Daoy (cell line): ENCODE measurements around the gene WFIKKN2. TPM values are rescaled to one million over a fixed set of nuclear protein-coding genes. Genes with fewer than 3 reads are reported as not detected.
"Not testable (repeated sequence)": the region's sequence is repeated elsewhere in the genome, so short reads cannot be mapped to it uniquely, and the experiment has no call there.

ENCODE experiments used
- DNase-seq: peaks from one replicate; pipeline ENCODE4 v3.0.0-alpha.2; 2015; ENCODE audit warnings: low read depth
- total RNA-seq: library from RNA; depleted of rRNA; stranded (reverse); fragments of >200 nt; shearing (Covaris generic); gene quantifications from 2 replicates; pipeline ENCODE4 v1.2.3, GENCODE V29; 2014

Gene WFIKKN2
- total RNA-seq, 1 experiment from 2014 or later, result not detected

- no peak for DNase-seq
These were observed 15.3 kb downstream of the WFIKKN2 start for GRCh38 chr17:50850640-50851039.

DNA sequence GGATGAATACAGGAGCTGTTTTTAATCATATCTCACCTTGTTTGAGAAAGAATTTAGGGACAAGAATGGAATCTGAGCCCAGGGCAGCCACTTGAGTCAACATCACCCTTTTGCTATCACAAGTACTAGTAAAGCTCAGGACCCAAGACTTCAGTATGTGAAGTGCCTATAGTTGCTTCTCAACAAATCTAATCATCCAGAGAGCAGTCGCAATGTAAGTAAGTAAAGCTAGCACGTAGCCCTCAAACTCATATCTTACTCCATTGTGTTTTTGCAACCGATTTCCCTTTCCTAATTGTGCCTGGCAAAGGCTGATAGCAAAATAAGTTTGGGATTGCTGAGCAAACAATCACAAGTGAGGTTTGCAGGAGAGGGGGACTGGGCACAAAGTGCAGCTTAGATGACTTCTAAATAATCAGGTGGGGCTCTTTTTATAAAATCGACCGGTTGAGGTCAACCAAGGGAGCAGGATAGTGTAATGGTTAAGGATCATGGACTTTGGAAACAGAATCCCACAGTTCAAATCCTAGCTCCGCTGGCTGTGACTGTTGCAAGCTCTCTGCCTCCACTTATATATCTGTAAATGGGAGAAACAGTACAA lies 17.7 kb downstream of the WFIKKN2 start:
- no peak for DNase-seq

GRCh38 chr17:50853781-50854180 lies 18.4 kb downstream of the WFIKKN2 start:
- DNase-seq, result no peak

DNA sequence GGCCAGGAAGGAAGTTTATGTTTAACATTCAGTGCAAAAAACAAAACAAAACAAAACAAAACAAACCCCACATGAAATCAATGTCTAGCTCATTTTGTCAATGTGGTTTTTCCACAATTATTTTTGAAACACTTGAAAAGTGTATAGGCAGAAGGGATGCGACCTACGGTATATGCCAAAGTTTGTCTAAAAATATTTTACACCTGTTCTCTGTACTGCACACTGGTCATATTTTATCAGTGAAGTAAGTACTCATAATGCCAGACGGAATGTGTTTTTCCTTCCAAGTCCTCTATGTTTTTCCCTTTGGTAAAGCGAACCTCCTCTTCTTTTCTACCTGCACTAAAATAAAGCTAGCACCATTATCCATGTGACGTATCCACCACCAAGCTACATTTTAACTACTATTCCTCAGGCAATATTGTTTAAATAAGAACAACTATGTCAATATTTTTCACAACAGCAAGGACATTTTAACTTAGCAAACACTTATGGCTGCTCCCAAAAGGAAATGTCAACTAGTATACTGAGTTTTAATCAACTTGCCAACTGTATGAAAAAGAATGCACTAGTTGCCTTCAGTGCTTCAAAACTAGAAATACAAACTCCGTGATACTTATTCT lies 20.4 kb downstream of the WFIKKN2 start:
- no peak for DNase-seq

DNA sequence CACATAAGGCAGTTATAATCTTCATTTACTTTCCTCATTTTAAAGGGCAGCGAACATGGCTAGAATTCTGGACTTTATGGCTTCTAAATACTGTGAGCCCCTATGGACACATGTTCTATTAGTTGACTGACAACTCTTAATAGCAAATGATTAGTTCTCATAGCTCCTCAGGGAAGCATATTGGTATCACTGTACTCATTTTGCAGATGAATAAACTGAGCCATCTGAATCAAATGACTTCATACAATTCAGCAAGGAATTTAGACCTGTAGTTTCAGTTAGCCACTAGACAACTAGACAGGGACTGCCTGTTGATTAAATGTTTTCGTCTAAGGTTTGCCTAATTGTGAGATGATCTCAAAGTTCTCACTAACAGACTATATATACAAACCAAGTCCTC lies 21.0 kb downstream of the WFIKKN2 start:
- no peak for DNase-seq

GRCh38 chr17:50858486-50859225 lies 23.3 kb downstream of the WFIKKN2 start:
- DNase-seq, result no peak

DNA sequence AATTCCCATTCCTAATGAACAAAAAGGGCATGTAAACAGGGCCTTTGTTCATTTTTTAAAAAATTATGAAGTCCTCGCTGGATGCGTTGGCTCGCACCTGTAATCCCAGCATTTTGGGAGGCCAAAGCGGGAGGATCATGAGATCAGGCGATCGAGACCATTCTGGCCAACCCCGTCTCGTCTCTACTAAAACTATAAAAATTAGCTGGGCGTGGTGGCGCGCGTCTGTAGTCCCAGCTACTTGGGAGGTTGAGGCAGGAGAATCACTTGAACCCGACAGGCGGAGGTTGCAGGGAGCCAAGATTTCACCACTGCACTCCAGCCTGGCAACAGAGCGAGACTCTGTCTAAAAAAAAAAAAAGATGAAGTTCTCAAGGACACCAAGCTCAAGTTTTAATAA lies 24.3 kb downstream of the WFIKKN2 start:
- not testable (repeated sequence) for DNase-seq

GRCh38 chr17:50861334-50861676 lies 25.9 kb downstream of the WFIKKN2 start:
- DNase-seq, result no peak

- DNase-seq, result no peak
These were observed 26.6 kb downstream of the WFIKKN2 start for GRCh38 chr17:50861822-50862528.

GRCh38 chr17:50863221-50863843 lies 27.9 kb downstream of the WFIKKN2 start:
- no peak for DNase-seq

GRCh38 chr17:50863931-50864330 lies 28.5 kb downstream of the WFIKKN2 start:
- no peak for DNase-seq

GRCh38 chr17:50864747-50865059 lies 29.3 kb downstream of the WFIKKN2 start:
- no peak for DNase-seq

DNA sequence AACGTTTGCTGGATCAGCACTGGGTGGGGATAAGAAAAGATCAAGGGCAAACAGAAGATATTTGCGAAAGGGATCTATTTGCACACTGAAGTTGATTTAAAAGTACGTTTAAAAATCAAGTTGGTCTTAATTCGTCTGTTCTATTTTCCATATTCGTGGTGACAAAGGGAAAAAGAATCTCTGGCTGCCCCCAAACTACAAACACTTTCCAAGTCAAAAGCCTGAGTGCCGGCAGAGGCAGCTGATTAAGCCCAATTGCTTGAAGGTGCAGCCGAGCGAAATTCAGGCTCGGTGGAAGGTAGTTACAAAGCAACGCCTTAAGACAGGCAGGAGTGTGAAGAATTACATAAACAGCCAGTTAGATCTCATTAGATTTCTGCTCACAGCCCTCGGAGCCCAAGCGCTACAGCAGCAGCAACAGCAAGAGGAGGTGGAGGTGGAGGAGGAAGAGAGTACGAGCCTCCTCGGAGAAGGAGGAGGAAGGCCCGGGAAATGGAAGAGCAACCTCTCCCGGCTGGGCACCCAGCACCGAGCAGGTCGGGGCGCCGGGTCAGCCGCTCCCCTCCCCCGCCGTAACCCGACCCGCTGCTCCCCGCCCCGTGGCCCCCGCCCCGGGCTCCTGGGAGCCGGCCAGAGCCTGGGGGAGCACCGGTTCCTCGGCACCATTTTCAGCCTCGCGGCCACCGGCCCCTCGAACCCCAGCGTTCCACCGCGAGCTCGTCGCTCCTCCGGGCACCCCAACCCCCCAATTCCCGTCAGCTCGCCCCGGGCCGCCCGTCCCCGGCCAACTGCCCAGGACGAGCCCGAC lies 29.9 kb downstream of the WFIKKN2 start:
- DNase-seq, result peak; percentile 45

GRCh38 chr17:50865868-50866260 lies 30.5 kb downstream of the WFIKKN2 start:
- no peak for DNase-seq

DNA sequence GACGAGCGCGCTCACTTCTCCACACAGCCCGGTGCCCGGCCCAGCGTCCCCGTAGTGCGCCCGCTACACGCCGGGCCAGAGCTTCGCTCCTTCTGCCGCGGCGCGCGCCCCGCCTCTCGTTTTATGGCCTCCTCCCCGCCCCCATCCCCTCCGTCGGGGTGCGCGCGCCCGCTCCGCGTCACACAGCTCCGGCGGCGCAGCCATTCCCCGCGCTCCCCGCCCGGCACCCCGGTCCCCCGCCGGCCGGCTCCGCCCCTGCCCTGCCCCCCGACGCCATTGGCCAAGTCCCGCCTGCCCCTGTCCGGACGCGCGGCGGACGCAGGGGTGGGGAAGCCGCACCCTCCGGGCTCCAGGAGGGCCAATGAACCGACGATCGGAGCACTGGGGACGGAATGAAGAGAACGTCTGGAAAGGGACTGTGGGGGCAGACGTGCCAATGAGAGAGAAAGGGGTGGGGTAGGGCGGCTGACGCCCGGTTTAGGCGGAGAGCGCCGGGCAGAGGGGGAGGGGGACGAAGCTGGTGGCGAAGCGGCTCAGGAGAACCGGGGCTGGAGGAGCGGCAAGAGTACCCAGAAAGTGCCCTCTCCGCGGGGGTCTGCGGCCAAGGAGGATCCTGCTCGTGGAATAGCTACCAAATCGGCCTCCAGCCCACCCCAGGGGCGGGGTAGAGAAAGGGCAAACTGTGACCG lies 31.0 kb downstream of the WFIKKN2 start, which contains the start of gene TOB1:
TSS of gene TOB1 (minus strand) at position 94 of the 689 bp plus-strand sequence. CDS start 2,337 bp downstream, outside the sequence.
- DNase-seq, result peak; percentile 96

GRCh38 chr17:50866950-50867362 lies 31.6 kb downstream of the WFIKKN2 start:
- peak; percentile 67 for DNase-seq

DNA sequence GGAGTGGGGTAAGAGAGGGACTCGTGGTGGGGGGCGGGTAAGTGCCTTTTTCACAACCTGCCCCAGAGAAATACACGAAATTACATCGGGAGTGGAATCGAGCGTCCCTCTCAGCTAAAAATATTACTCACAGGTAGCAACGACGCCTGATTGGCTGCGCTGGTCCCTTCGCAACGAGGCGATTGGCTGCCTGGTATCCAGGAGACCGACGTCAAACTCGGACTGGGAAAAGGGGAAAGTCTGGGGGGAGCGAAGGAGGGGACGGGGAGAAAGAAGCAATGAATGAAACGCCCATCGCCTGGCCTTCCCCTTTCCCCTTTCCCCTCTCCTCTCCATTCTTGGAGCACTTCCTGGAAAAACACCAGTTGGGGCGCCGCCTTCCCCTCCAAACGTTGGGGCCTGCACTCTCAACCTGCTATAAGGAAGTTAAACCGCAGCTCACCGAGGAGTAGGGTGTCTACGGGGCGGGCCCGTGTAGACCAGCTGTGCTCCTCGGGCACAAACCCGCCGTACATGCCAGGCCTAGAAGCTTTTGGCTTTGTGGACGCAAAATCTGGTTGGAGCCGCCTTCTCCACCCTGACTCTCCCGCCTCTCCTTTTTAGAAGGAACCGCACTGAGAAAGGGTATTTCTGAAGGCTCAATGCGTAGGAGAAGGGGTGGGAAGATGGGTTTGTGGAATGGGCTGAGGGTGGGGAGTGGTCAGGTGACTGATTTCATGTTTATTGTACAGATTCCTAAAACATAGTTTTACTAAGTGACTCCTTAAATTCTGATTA lies 32.2 kb downstream of the WFIKKN2 start:
- DNase-seq, result peak; percentile 94

DNA sequence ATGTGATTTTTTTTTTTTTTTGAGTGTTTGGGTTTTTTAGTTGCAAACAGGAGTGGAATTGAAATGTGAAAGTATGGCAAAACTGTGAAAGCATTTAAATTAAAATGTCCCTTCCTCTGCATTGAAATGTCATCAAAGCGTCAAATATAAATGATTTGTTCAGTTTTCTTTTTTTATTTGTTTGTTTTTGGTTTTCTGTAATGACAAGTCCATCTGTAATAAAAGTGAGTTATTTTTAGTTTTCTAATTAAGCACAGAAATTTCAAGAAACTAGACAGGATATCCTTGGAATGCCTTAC lies 32.7 kb downstream of the WFIKKN2 start:
- no peak for DNase-seq

DNA sequence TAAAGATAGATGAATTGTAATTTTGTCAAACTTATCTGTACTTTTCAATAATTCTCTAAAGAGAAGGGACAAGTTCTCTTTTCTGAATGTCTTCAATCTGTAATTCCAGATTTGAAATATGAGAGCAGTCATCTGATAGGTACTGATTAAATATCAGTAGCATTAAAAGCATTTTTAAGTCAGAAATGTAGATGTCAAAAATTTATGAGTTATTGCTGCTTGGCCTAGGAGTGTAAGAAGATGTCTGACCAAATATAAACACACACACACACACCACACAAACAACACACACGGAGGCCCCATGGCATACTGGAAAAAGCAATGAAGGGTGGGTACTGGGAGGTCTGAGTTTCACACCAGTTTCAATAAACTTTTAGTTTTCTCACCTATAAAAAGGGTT lies 33.2 kb downstream of the WFIKKN2 start:
- DNase-seq, result no peak

- no peak for DNase-seq
These were observed 36.0 kb downstream of the WFIKKN2 start for GRCh38 chr17:50871364-50871763.
